Activated T-helper 2 cell treated with anti-CD3 and anti-CD28 coated beads, Interferon-gamma antibody, Interleukin-2, Interleukin-4, amounts not matched to agents 10 μg/mL and 5 μg/mL and 100 μg/mL, durations not matched to agents 14 hours and 24 hours and 36 hours (primary cell): ENCODE data around the gene TOM1L1. TPM values are rescaled to one million over a fixed set of nuclear protein-coding genes. Genes with fewer than 3 reads are reported as not detected.

ENCODE experiments used
- DNase-seq: peaks from one replicate; pipeline ENCODE4 v3.0.0; 2021; ENCODE audit warnings: low spot score
- H3K27ac Mint-ChIP-seq: one replicate; pipeline ENCODE4 v1.8.0; 2021; ENCODE audit warnings: mixed read lengths
- H3K27me3 Mint-ChIP-seq: one replicate; pipeline ENCODE4 v1.8.0; 2021; ENCODE audit warnings: low read depth, mixed read lengths
- H3K36me3 Mint-ChIP-seq: one replicate; pipeline ENCODE4 v1.8.0; 2021; ENCODE audit warnings: low read depth, mixed read lengths
- H3K4me1 Mint-ChIP-seq: one replicate; pipeline ENCODE4 v1.8.0; 2021; ENCODE audit warnings: low read depth, mixed read lengths
- H3K4me3 Mint-ChIP-seq: one replicate; pipeline ENCODE4 v1.8.0; 2021; ENCODE audit warnings: low read depth, mild to moderate bottlenecking, moderate library complexity, mixed read lengths
- H3K9me3 Mint-ChIP-seq: one replicate; pipeline ENCODE4 v1.8.0; 2021; ENCODE audit warnings: mixed read lengths
- intact Hi-C: fragments of 100-400 bp; cut with micrococcal nuclease; formaldehyde crosslinking; loops from one replicate; pipeline ENCODE4 v1.15.1; 2023
- total RNA-seq: library from RNA; stranded (reverse); gene quantifications from 2 replicates; pipeline ENCODE4 v1.2.3, GENCODE V29; 2022

TOM1L1 gene
- total RNA-seq, 1 donor from 2014 or later: 1.2 TPM

GRCh38 chr17:54937018-54937417, 36.4 kb downstream of the TOM1L1 start:
- Mint-ChIP-seq H3K27me3 (no peaks in the 10 kb centered on the region), H3K27ac (no peak overlapping the region), H3K4me1 (no peaks in the 10 kb centered on the region), H3K36me3 (no peaks in the 10 kb centered on the region), H3K4me3 (no peak overlapping the region), H3K9me3 (no peaks in the 10 kb centered on the region)
- DNase-seq: no peak
- intact Hi-C loops: no loop called here

DNA sequence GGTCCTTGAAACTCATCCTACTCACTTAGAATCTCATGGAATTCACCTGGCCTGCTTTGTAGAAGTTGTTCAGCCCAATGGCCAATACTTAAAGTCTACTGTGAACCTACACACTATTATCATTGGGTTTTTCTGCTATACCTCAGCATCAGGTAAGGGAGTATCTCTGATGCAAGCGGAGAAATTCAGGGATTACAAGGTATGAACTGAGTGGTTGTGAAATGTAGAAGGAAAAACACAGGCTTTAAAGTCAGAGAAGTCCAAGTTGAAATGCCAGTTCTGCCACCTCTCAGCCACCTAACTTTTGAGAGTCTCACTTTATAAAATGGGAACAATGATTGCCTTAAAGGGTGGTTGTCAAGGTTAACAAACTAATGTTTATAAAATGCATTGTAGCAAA, 36.8 kb downstream of the TOM1L1 start:
- intact Hi-C loops: no loop called here
- Mint-ChIP-seq H3K36me3 (no peaks in the 10 kb centered on the region), H3K27ac (no peak overlapping the region), H3K4me3 (no peak overlapping the region), H3K27me3 (no peaks in the 10 kb centered on the region), H3K9me3 (no peaks in the 10 kb centered on the region), H3K4me1 (no peaks in the 10 kb centered on the region)
- no peak for DNase-seq

DNA sequence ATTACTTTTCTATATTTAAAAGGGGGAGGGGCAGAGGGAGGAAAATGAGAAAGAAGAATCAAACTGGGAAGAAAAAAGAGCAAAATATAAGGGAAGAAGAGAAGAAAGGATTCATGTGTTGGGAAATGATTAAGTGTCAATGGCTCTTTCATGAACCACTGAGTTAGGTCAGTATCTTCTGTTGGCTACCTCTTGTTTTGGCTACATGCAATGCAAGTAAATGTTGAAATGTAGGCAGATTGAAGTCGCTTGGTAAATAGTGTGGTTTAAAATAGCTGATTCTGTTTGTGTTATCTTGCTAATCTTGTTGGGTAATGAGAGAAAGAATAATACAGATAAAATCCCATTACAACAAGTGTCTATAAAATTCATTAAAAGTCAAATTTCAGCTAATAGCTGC, 40.6 kb downstream of the TOM1L1 start:
- DNase-seq: no peak
- intact Hi-C loops: no loop called here
- Mint-ChIP-seq H3K27ac (no peak overlapping the region), H3K4me3 (no peak overlapping the region), H3K27me3 (no peaks in the 10 kb centered on the region), H3K36me3 (no peaks in the 10 kb centered on the region), H3K9me3 (no peaks in the 10 kb centered on the region), H3K4me1 (peaks cover 17% of the 10 kb centered on the region)

GRCh38 chr17:54944796-54945195, 44.1 kb downstream of the TOM1L1 start:
- peaks cover 35% of the 10 kb centered on the region for H3K4me1 Mint-ChIP-seq
- no peaks in the 10 kb centered on the region for H3K9me3 Mint-ChIP-seq
- H3K27me3 Mint-ChIP-seq: no peaks in the 10 kb centered on the region
- DNase-seq: no peak
- H3K27ac Mint-ChIP-seq: no peak overlapping the region
- H3K4me3 Mint-ChIP-seq: no peak overlapping the region
- intact Hi-C loops: no loop called here
- H3K36me3 Mint-ChIP-seq: no peaks in the 10 kb centered on the region

DNA sequence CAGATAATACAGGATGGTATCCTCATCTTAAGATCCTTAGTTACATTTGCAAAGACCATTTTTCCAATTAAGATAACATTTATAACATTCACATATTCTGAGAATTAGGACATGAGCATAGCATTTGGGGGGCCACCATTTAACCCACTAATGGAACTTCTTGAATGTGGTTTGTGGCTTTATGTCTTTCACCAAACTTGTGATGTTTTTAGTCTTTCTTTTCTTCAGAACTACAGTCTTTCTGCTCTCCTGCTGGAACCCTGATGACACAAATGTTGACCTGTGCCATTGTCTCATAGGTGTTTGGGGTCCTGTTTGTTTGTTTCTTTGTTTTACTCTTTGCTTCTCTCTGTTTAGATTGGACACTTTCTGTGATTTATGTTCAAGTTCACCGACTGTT, 44.6 kb downstream of the TOM1L1 start:
- intact Hi-C loops: no loop called here
- no peak for DNase-seq
- H3K27me3 Mint-ChIP-seq: no peaks in the 10 kb centered on the region
- H3K4me1 Mint-ChIP-seq: peaks cover 35% of the 10 kb centered on the region
- H3K36me3 Mint-ChIP-seq: no peaks in the 10 kb centered on the region
- H3K9me3 Mint-ChIP-seq: no peaks in the 10 kb centered on the region
- no peak overlapping the region for H3K4me3 Mint-ChIP-seq
- no peak overlapping the region for H3K27ac Mint-ChIP-seq

GRCh38 chr17:54945671-54946070, 45.0 kb downstream of the TOM1L1 start:
- H3K27me3 Mint-ChIP-seq: no peaks in the 10 kb centered on the region
- no peak overlapping the region for H3K4me3 Mint-ChIP-seq
- no peak for DNase-seq
- intact Hi-C loops: no loop called here
- H3K36me3 Mint-ChIP-seq: no peaks in the 10 kb centered on the region
- H3K9me3 Mint-ChIP-seq: no peaks in the 10 kb centered on the region
- H3K27ac Mint-ChIP-seq: no peak overlapping the region
- H3K4me1 Mint-ChIP-seq: peaks cover 35% of the 10 kb centered on the region

DNA sequence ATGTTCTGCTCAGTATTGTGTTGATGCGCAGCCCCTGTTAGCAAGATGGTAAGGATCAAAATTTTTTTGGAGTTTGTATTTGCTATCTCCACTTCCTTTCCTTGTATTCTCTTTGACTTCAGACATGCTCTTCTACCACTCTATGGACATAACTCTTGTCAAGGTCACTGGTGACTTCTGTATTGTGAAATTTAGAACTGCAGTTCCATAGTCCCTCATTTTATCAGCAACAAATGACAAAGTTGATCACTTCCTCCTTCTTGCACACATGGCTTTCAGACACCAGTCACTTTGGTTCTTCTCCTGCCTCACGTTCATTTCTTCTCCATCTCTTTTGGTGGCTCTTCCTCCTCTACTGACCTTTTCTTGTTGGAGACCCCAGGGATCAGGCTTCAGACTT, 46.7 kb downstream of the TOM1L1 start:
- no peaks in the 10 kb centered on the region for H3K36me3 Mint-ChIP-seq
- H3K4me1 Mint-ChIP-seq: peaks cover 35% of the 10 kb centered on the region
- no peak overlapping the region for H3K4me3 Mint-ChIP-seq
- no peak for DNase-seq
- peak overlapping the region; percentile 19 for H3K27ac Mint-ChIP-seq
- intact Hi-C loops: no loop called here
- no peaks in the 10 kb centered on the region for H3K9me3 Mint-ChIP-seq
- no peaks in the 10 kb centered on the region for H3K27me3 Mint-ChIP-seq

- Mint-ChIP-seq H3K36me3 (no peaks in the 10 kb centered on the region), H3K4me3 (no peak overlapping the region), H3K4me1 (peaks cover 35% of the 10 kb centered on the region), H3K27me3 (no peaks in the 10 kb centered on the region), H3K27ac (no peak overlapping the region), H3K9me3 (no peaks in the 10 kb centered on the region)
- DNase-seq: no peak
- intact Hi-C loops: no loop called here
Measured at GRCh38 chr17:54948380-54948779, 47.7 kb downstream of the TOM1L1 start.

GRCh38 chr17:54950116-54950515, 49.5 kb downstream of the TOM1L1 start:
- intact Hi-C loops: no loop called here
- no peaks in the 10 kb centered on the region for H3K36me3 Mint-ChIP-seq
- H3K27me3 Mint-ChIP-seq: no peaks in the 10 kb centered on the region
- H3K9me3 Mint-ChIP-seq: no peaks in the 10 kb centered on the region
- no peak overlapping the region for H3K27ac Mint-ChIP-seq
- H3K4me1 Mint-ChIP-seq: peaks cover 30% of the 10 kb centered on the region
- no peak for DNase-seq
- H3K4me3 Mint-ChIP-seq: no peak overlapping the region

DNA sequence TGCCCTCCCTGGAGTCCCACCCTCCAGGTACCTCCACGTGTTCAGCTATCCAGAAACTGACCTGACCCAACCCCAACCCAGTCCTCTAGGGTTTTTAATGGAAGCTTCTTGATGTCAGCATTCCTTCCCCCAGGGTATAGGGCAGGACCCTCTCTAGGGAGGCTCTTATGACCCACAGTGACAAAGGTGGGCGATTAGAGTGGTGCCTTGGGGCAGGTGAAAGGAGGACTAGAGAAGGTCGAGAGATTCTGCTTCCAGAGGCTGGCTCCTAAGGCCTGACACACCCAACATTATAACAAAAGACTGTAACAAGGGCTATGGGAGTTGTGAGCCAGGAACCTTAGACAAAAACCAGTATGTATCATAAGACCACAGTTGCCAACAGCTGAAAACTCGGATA, 50.6 kb downstream of the TOM1L1 start:
- H3K9me3 Mint-ChIP-seq: no peaks in the 10 kb centered on the region
- H3K4me3 Mint-ChIP-seq: no peak overlapping the region
- no peak overlapping the region for H3K27ac Mint-ChIP-seq
- peaks cover 18% of the 10 kb centered on the region for H3K4me1 Mint-ChIP-seq
- DNase-seq: no peak
- no peaks in the 10 kb centered on the region for H3K27me3 Mint-ChIP-seq
- H3K36me3 Mint-ChIP-seq: no peaks in the 10 kb centered on the region
- intact Hi-C loops: no loop called here

DNA sequence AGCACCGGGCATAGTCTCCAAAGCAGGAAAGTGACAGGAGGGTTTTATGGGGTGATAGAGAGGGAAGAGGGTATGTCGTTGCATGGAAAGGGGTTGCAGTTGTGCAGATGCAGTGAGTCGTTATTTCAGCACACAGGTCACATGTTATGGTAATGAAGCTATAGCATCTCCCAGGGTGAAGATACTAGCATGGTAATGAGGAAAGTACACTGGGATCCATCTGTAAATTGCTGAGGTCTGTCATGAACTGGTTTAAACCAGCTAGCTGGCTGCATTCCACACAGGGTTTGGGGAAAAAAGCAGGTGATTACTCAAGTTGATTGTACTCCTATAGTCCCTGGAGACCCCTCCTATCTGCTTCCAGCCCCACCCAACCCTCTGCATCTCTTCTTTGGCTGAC, 56.1 kb downstream of the TOM1L1 start:
- peaks cover 35% of the 10 kb centered on the region for H3K36me3 Mint-ChIP-seq
- no peaks in the 10 kb centered on the region for H3K27me3 Mint-ChIP-seq
- DNase-seq: no peak
- intact Hi-C loops: no loop called here
- no peak overlapping the region for H3K27ac Mint-ChIP-seq
- no peak overlapping the region for H3K4me3 Mint-ChIP-seq
- no peaks in the 10 kb centered on the region for H3K9me3 Mint-ChIP-seq
- no peaks in the 10 kb centered on the region for H3K4me1 Mint-ChIP-seq

DNA sequence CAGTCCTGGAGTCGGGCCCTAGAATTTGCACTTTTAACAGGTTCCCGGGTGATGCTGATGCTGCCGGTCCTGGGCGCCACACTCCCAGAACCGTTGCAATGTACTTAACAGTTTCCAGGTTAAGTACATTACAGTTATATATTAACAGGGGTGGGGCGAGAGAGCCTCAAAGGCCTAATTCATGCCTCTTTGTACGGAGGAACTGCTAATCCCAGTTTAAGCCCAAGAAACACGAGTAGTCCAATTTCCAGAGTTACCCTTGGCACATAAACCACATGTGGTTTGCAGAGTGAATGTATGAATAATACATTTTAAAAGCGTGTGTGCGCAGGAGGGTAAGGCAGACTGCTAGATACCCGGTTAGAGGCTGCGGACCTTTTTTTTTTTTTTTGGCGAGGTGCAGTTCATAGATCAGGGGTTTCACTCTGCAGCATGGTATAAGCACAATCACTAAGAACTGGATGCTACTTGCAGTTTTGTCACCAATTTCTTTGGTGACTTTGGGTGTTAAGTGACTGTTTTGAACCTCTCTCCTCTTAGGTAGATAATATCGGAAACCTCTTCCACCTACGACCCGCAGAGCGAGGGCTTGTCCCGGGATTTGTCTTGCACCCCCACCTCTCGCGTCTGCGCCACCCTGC, 67.1 kb downstream of the TOM1L1 start:
- no peak overlapping the region for H3K27ac Mint-ChIP-seq
- peaks cover 31% of the 10 kb centered on the region for H3K4me1 Mint-ChIP-seq
- intact Hi-C loops: loop anchor here (2.0 to 5.0 kb wide), 2 partner anchors 269 to 380 kb away; no protein-coding TSS in a partner anchor
- peaks cover 25% of the 10 kb centered on the region for H3K36me3 Mint-ChIP-seq
- no peak overlapping the region for H3K4me3 Mint-ChIP-seq
- no peak for DNase-seq
- no peaks in the 10 kb centered on the region for H3K27me3 Mint-ChIP-seq
- H3K9me3 Mint-ChIP-seq: no peaks in the 10 kb centered on the region

DNA sequence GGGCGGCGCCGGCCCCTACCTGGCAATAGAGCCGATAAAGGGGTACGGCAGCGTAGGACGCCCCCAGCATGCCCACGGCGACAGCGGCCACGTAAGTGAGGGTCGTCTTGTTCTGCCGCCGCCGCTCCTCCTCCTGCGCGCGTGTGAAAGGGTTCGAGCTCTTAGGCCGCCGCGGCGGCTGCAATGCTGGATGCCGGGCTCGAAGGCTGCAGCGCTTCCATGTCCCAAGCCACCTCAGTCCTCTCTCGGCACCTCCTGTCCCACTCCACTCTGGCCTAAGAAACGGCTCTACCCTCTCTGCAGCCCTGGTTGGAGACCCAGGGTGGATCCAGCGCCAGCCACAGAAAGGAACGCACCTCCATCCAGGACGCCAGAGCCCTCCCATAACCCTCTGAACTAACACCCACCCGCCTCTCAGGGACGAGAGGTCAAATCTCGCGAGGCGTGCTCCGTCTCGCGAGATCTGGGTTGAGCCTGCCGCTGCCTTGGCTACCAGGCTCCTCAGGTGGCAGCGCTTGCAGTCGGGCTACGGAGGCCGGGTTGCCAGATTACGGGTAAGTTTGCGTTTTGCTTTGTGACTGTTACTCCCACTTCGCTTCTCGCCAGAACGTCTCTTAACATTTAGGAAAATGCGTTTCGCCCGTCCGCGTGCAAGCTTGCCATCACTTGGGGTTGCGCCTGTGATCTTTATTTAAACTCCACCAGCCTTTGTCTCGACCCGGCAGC, 67.8 kb downstream of the TOM1L1 start, which contains the start of the genes COX11 and STXBP4:
Gene COX11, minus strand, starts transcription at position 393 of the 726 bp plus-strand sequence. Its CDS starts 8 bp downstream, at position 385.
Gene STXBP4, plus strand, starts transcription at position 504 of the 726 bp plus-strand sequence. CDS start 17,455 bp downstream, outside the sequence.
- H3K4me3 Mint-ChIP-seq: no peak within 1 kb of the TSS
- no peaks in the 10 kb centered on the region for H3K9me3 Mint-ChIP-seq
- peaks cover 31% of the 10 kb centered on the region for H3K4me1 Mint-ChIP-seq
- H3K27ac Mint-ChIP-seq: no peak within 1 kb of the TSS
- intact Hi-C loops: loop anchor here (2.0 to 5.0 kb wide), 2 partner anchors 268 to 379 kb away; no protein-coding TSS in a partner anchor
- H3K27me3 Mint-ChIP-seq: no peaks in the 10 kb centered on the region
- peak; percentile 93 for DNase-seq
- peaks cover 21% of the 10 kb centered on the region for H3K36me3 Mint-ChIP-seq
